ENCODE data around the gene GDE1.

Gene GDE1

GRCh38 chr16:19525385-19525723 lies 3.5 kb upstream of the GDE1 start:
- TF ChIP-seq CTCF (IDR thresholded peaks at IDR 0.05; ENCODE audit: low read depth, low read length) (no peak), MYC (IDR thresholded peaks at IDR 0.05; ENCODE audit: low read depth, low read length) (no peak), POLR2A (IDR thresholded peaks at IDR 0.05; ENCODE audit: extremely low read depth, insufficient read length) (no peak), MAX (IDR thresholded peaks at IDR 0.05; ENCODE audit: low read depth, low read length) (no peak)
- DNase-seq (ENCODE audit: low read depth), result no peak
- peak overlapping the region; percentile 95 for H3K4me3 ChIP-seq (ENCODE audit: low read depth, low read length)

GRCh38 chr16:19524616-19525384 lies 2.9 kb upstream of the GDE1 start:
- DNase-seq (ENCODE audit: low read depth), result peak; percentile 56
- no peak for TF ChIP-seq POLR2A (IDR thresholded peaks at IDR 0.05; ENCODE audit: extremely low read depth, insufficient read length)
- TF ChIP-seq MAX (IDR thresholded peaks at IDR 0.05; ENCODE audit: low read depth, low read length), result no peak
- H3K4me3 ChIP-seq (ENCODE audit: low read depth, low read length), result peak overlapping the region; percentile 95

- no peak for TF ChIP-seq CTCF (IDR thresholded peaks at IDR 0.05; ENCODE audit: low read depth, low read length)
- no peak for TF ChIP-seq POLR2A (IDR thresholded peaks at IDR 0.05; ENCODE audit: extremely low read depth, insufficient read length)
- TF ChIP-seq MAX (IDR thresholded peaks at IDR 0.05; ENCODE audit: low read depth, low read length), result no peak
- TF ChIP-seq MYC (IDR thresholded peaks at IDR 0.05; ENCODE audit: low read depth, low read length), result no peak
Observed at GRCh38 chr16:19524356-19524615, 2.4 kb upstream of the GDE1 start.

GRCh38 chr16:19523559-19524355 lies 1.9 kb upstream of the GDE1 start, which contains the start of gene CCP110:
CCP110 (plus strand) TSS chr16:19523942; CDS start chr16:19527882, 3,940 bp downstream.
- TF ChIP-seq POLR2A (IDR thresholded peaks at IDR 0.05; ENCODE audit: extremely low read depth, insufficient read length) (peak; percentile 72), CTCF (IDR thresholded peaks at IDR 0.05; ENCODE audit: low read depth, low read length) (no peak), MAX (IDR thresholded peaks at IDR 0.05; ENCODE audit: low read depth, low read length) (no peak; the same call in 1 of the 2 replicates), MYC (IDR thresholded peaks at IDR 0.05; ENCODE audit: low read depth, low read length) (peak; percentile 71)
- peak; percentile 96 for DNase-seq (ENCODE audit: low read depth)
- peak within 1 kb of the TSS; percentile 95 for H3K4me3 ChIP-seq (ENCODE audit: low read depth, low read length)

More at GRCh38 chr16:19524356-19524615, 2.4 kb upstream of the GDE1 start:
- no peak for DNase-seq (ENCODE audit: low read depth)
- peak overlapping the region; percentile 95 for H3K4me3 ChIP-seq (ENCODE audit: low read depth, low read length)

GRCh38 chr16:19523184-19523558 lies 1.3 kb upstream of the GDE1 start:
- TF ChIP-seq CTCF (IDR thresholded peaks at IDR 0.05; ENCODE audit: low read depth, low read length), result no peak
- TF ChIP-seq MAX (IDR thresholded peaks at IDR 0.05; ENCODE audit: low read depth, low read length), result no peak
- no peak for TF ChIP-seq POLR2A (IDR thresholded peaks at IDR 0.05; ENCODE audit: extremely low read depth, insufficient read length)
- no peak for TF ChIP-seq MYC (IDR thresholded peaks at IDR 0.05; ENCODE audit: low read depth, low read length)
- DNase-seq (ENCODE audit: low read depth), result no peak

GRCh38 chr16:19522760-19523159 lies 862 bp upstream of the GDE1 start:
- H3K4me3 ChIP-seq (ENCODE audit: low read depth, low read length), result no peak overlapping the region
- TF ChIP-seq MYC (IDR thresholded peaks at IDR 0.05; ENCODE audit: low read depth, low read length) (no peak), POLR2A (IDR thresholded peaks at IDR 0.05; ENCODE audit: extremely low read depth, insufficient read length) (no peak), MAX (IDR thresholded peaks at IDR 0.05; ENCODE audit: low read depth, low read length) (no peak), CTCF (IDR thresholded peaks at IDR 0.05; ENCODE audit: low read depth, low read length) (no peak)
- no peak for DNase-seq (ENCODE audit: low read depth)

More at GRCh38 chr16:19523184-19523558, 1.3 kb upstream of the GDE1 start:
- no peak overlapping the region for H3K4me3 ChIP-seq (ENCODE audit: low read depth, low read length)

Data from NB4 (cell line).